HCT116 (cell line): ENCODE data around the gene TNNI2. TPM values are rescaled to one million over a fixed set of nuclear protein-coding genes. Genes with fewer than 3 reads are reported as not detected.

Experiments used
- ATAC-seq: fragments of 200-7000 bp; cut with Tn5 transposase; 2 replicates; pipeline ENCODE4 v1.9.1; 2020; ENCODE audit warnings: mild to moderate bottlenecking, moderate library complexity
- BruUV-seq: library from RNA; stranded (reverse); fragments of 400-500 nt; replicated peaks from 2 replicates; lab custom pipeline; 2021; lab: Mats Ljungman, UMichigan
- CTCF ChIA-PET: fragments of 300-600 bp; sonication (Branson Sonifier 250); formaldehyde crosslinking; loops from one replicate; lab custom pipeline; 2021; ENCODE audit warnings: antibody characterized with exemption; lab: Charles Lee
- POLR2A ChIA-PET: fragments of 300-600, 350-600 bp; sonication (Branson Sonifier 250); formaldehyde crosslinking; loops from one replicate; lab custom pipeline; 2021; ENCODE audit warnings: antibody characterized with exemption; lab: Charles Lee
- RAD21 ChIA-PET, 2 experiments: fragments of 300-600 bp; sonication (Branson Sonifier 250); formaldehyde crosslinking; loops; one replicate each; lab custom pipeline; 2023; ENCODE audit warnings: low total read pairs in 2 of 2; ENCODE audit not compliant: uncharacterized antibody in 2 of 2, unreplicated experiment in 2 of 2, low non-redundant PET in 1 of 2; lab: Charles Lee
- DNase-seq: peaks from one replicate; pipeline ENCODE4 v3.0.0-alpha.2; 2010; ENCODE audit warnings: low read depth, low spot score
- H2AFZ ChIP-seq: fragments of 200-600 bp; shearing (Covaris generic), sonication (generic); 2 replicates; pipeline ENCODE4 v1.6.1; 2017; ENCODE audit warnings: low read depth, mixed run types, mixed read lengths, antibody characterized with exemption, low read length; ENCODE audit not compliant: poor library complexity, severe bottlenecking
- H3K27ac ChIP-seq: 2 replicates; pipeline ENCODE4 v1.5.1; 2012; ENCODE audit warnings: low read depth, low read length
- H3K27me3 ChIP-seq: fragments of 200-600 bp; sonication (generic); 2 replicates; pipeline ENCODE4 v1.6.1; 2016; ENCODE audit warnings: mixed run types, low read length, mixed read lengths; ENCODE audit not compliant: insufficient read depth
- H3K36me3 ChIP-seq, 2 experiments: fragments of 200-500 bp in 1 of 2; fragments of 200-600 bp in 1 of 2; sonication (Bioruptor generic) in 1 of 2; sonication (generic) in 1 of 2; 2 replicates each; pipeline versions ENCODE4 v1.5.1 to v1.6.1; 2014 to 2016; ENCODE audit warnings: low read length in 2 of 2, inconsistent platforms in 1 of 2, mixed read lengths in 1 of 2, mixed run types in 1 of 2; ENCODE audit not compliant: insufficient read depth in 2 of 2, control insufficient read depth in 1 of 2
- H3K4me1 ChIP-seq, 2 experiments: fragments of 200-600 bp in 1 of 2; sonication (generic) in 1 of 2; 2 replicates each; pipeline versions ENCODE4 v1.5.1 to v1.6.1; 2012 to 2017; ENCODE audit warnings: low read length in 2 of 2, inconsistent platforms in 1 of 2, mild to moderate bottlenecking in 1 of 2, mixed read lengths in 1 of 2, mixed run types in 1 of 2, moderate library complexity in 1 of 2; ENCODE audit not compliant: insufficient read depth in 2 of 2, control insufficient read depth in 1 of 2
- H3K4me2 ChIP-seq: fragments of 200-600 bp; sonication (generic); 2 replicates; pipeline ENCODE4 v1.6.1; 2017; ENCODE audit warnings: mixed run types, low read length, mixed read lengths
- H3K4me3 ChIP-seq, 2 experiments: fragments of 200-600 bp in 1 of 2; sonication (generic) in 1 of 2; replicated peaks in 1 of 2; 2 replicates each; pipeline ENCODE4 v1.5.1; 2011 to 2016; ENCODE audit warnings: low read length in 2 of 2, control low read depth in 1 of 2, low read depth in 1 of 2, mild to moderate bottlenecking in 1 of 2, mixed read lengths in 1 of 2, mixed run types in 1 of 2
- H3K79me2 ChIP-seq: fragments of 200-600 bp; sonication (generic); 2 replicates; pipeline ENCODE4 v1.6.1; 2017; ENCODE audit warnings: mild to moderate bottlenecking, mixed run types, low read length, moderate library complexity, mixed read lengths; ENCODE audit not compliant: insufficient read depth
- H3K9ac ChIP-seq: fragments of 200-600 bp; sonication (generic); 2 replicates; pipeline ENCODE4 v1.6.1; 2016; ENCODE audit warnings: low read length, mixed read lengths
- H3K9me2 ChIP-seq: fragments of 200-600 bp; sonication (generic), shearing (Covaris generic); 2 replicates; pipeline ENCODE4 v1.6.1; 2017; ENCODE audit warnings: mixed run types, mild to moderate bottlenecking, moderate library complexity; ENCODE audit not compliant: insufficient read depth
- H3K9me3 ChIP-seq, 2 experiments: fragments of 200-500 bp in 1 of 2; fragments of 200-600 bp in 1 of 2; sonication (Bioruptor generic) in 1 of 2; sonication (generic) in 1 of 2; 2 replicates each; pipeline ENCODE4 v1.6.1; 2014 to 2017; ENCODE audit warnings: low read length in 2 of 2, mixed read lengths in 2 of 2, inconsistent platforms in 1 of 2, low read depth in 1 of 2, mild to moderate bottlenecking in 1 of 2, mixed run types in 1 of 2, moderate library complexity in 1 of 2; ENCODE audit not compliant: control insufficient read depth in 1 of 2, insufficient read depth in 1 of 2
- H4K20me1 ChIP-seq: fragments of 200-600 bp; sonication (generic), shearing (Covaris generic); 2 replicates; pipeline ENCODE4 v1.6.1; 2017; ENCODE audit warnings: mixed run types, mild to moderate bottlenecking, moderate library complexity; ENCODE audit not compliant: insufficient read depth
- ATF3 ChIP-seq: IDR thresholded peaks from 2 replicates; pipeline ENCODE4 v1.6.1; 2012
- CBX3 ChIP-seq: IDR thresholded peaks from 2 replicates; pipeline ENCODE4 v1.6.1; 2012; ENCODE audit warnings: low read depth
- CEBPB ChIP-seq: IDR thresholded peaks from 2 replicates; pipeline ENCODE4 v1.6.1; 2012; ENCODE audit warnings: low read depth
- CTCF ChIP-seq, 3 experiments: fragments of 200-600 bp in 1 of 3; sonication (generic) in 1 of 3; IDR thresholded peaks in 2 of 3; conservative IDR thresholded peaks in 1 of 3; 2 replicates each; pipeline ENCODE4 v1.5.1; 2012 to 2017; ENCODE audit warnings: low read depth in 2 of 3, low read length in 2 of 3, antibody characterized with exemption in 1 of 3, borderline replicate concordance in 1 of 3, control low read depth in 1 of 3, mild to moderate bottlenecking in 1 of 3, mixed read lengths in 1 of 3, mixed run types in 1 of 3, moderate library complexity in 1 of 3; ENCODE audit not compliant: insufficient read depth in 1 of 3
- ELF1 ChIP-seq: IDR thresholded peaks from 2 replicates; pipeline ENCODE4 v1.6.1; 2012; ENCODE audit warnings: low read depth, borderline replicate concordance
- FOSL1 ChIP-seq: IDR thresholded peaks from 2 replicates; pipeline ENCODE4 v1.6.1; 2012; ENCODE audit warnings: low read depth
- JUND ChIP-seq: IDR thresholded peaks from 2 replicates; pipeline ENCODE4 v1.6.1; 2012
- POLR2A ChIP-seq: IDR thresholded peaks from 2 replicates; pipeline ENCODE4 v1.7.0; 2011; ENCODE audit warnings: borderline replicate concordance; ENCODE audit not compliant: insufficient read depth, insufficient read length; ENCODE audit errors: extremely low read depth
- REST ChIP-seq: IDR thresholded peaks from 2 replicates; pipeline ENCODE4 v1.6.1; 2012; ENCODE audit warnings: low read depth
- SP1 ChIP-seq: IDR thresholded peaks from 2 replicates; pipeline ENCODE4 v1.6.1; 2012; ENCODE audit warnings: low read depth
- SRF ChIP-seq: IDR thresholded peaks from 2 replicates; pipeline ENCODE4 v1.6.1; 2012; ENCODE audit warnings: low read depth
- YY1 ChIP-seq: IDR thresholded peaks from 2 replicates; pipeline ENCODE4 v1.6.1; 2011; ENCODE audit warnings: low read length, low read depth, moderate library complexity, mild to moderate bottlenecking; ENCODE audit not compliant: insufficient replicate concordance; ENCODE audit errors: extremely low read depth
- ZNF274 ChIP-seq: fragments of 200-500 bp; sonication (Bioruptor generic); IDR thresholded peaks from 2 replicates; pipeline ENCODE4 v1.6.1; 2014; ENCODE audit warnings: mild to moderate bottlenecking, low read depth, low read length, inconsistent platforms
- intact Hi-C: fragments of 100-400 bp; cut with micrococcal nuclease; formaldehyde crosslinking; loops from 2 replicates; pipeline ENCODE4 v1.10.0; 2022
- total RNA-seq: library from RNA; stranded (reverse); gene quantifications from one replicate; pipeline ENCODE4 v1.2.1, GENCODE V29; 2021; ENCODE audit not compliant: unreplicated experiment

The TNNI2 gene
- total RNA-seq, 1 experiment from 2014 or later: not detected

- TF ChIP-seq REST (no peak), SRF (no peak), CBX3 (no peak)
These were observed 1.4 kb downstream of the TNNI2 start (continued) for GRCh38 chr11:1839924-1840779.

GRCh38 chr11:1840780-1841480, 2.1 kb downstream of the TNNI2 start:
- Histone ChIP-seq H2AFZ (no peak overlapping the region), H3K9ac (no peak overlapping the region), H3K4me1 (no peaks in the 10 kb centered on the region), H3K79me2 (no peaks in the 10 kb centered on the region), H3K4me3 (no peak overlapping the region), H3K27me3 (no peaks in the 10 kb centered on the region), H3K9me2 (no peaks in the 10 kb centered on the region), H4K20me1 (no peaks in the 10 kb centered on the region), H3K4me2 (no peak overlapping the region), H3K36me3 (no peaks in the 10 kb centered on the region), H3K9me3 (no peaks in the 10 kb centered on the region), H3K27ac (no peak overlapping the region)
- POLR2A ChIA-PET: no interaction called here
- DNase-seq (no peak), ATAC-seq (no peak)
- RAD21 ChIA-PET: no interaction called here
- CTCF ChIA-PET: interaction anchor here (0.9 to 1.5 kb wide), 2 partner anchors 34 to 158 kb away, joined by 3 read pairs; no protein-coding TSS in a partner anchor
- BruUV-seq: no TSS peak
- intact Hi-C loops: no loop called here
- no peak for TF ChIP-seq ELF1
- no peak for TF ChIP-seq CBX3
- TF ChIP-seq CEBPB: no peak
- TF ChIP-seq POLR2A: no peak
- TF ChIP-seq YY1: no peak
- TF ChIP-seq REST: no peak
- no peak for TF ChIP-seq ATF3
- no peak for TF ChIP-seq JUND
- no peak for TF ChIP-seq FOSL1
- no peak for TF ChIP-seq CTCF (IDR thresholded peaks at IDR 0.05 in 2 of 3, conservative IDR thresholded peaks at IDR 0.05 in 1 of 3; ENCODE audit: borderline replicate concordance in 1 of 3, insufficient read depth in 1 of 3, low read depth in 2 of 3, low read length in 2 of 3)
- no peak for TF ChIP-seq ZNF274
- no peak for TF ChIP-seq SP1
